NB4 (cell line): Measurements from ENCODE around the gene ACOT7.

Source experiments
- MAX ChIP-seq: IDR thresholded peaks from 2 replicates; pipeline ENCODE4 v1.6.1; 2011; ENCODE audit warnings: low read depth, low read length
- POLR2A ChIP-seq: IDR thresholded peaks from 2 replicates; pipeline ENCODE4 v1.6.1; 2011; ENCODE audit warnings: mild to moderate bottlenecking; ENCODE audit not compliant: insufficient read length; ENCODE audit errors: extremely low read depth
- TF ChIP-seq, protein P1 (sequence below): IDR thresholded peaks from one replicate; pipeline ENCODE4 v1.5.1; 2012; ENCODE audit warnings: low read depth, low read length

- TF ChIP-seq, protein P1, sequence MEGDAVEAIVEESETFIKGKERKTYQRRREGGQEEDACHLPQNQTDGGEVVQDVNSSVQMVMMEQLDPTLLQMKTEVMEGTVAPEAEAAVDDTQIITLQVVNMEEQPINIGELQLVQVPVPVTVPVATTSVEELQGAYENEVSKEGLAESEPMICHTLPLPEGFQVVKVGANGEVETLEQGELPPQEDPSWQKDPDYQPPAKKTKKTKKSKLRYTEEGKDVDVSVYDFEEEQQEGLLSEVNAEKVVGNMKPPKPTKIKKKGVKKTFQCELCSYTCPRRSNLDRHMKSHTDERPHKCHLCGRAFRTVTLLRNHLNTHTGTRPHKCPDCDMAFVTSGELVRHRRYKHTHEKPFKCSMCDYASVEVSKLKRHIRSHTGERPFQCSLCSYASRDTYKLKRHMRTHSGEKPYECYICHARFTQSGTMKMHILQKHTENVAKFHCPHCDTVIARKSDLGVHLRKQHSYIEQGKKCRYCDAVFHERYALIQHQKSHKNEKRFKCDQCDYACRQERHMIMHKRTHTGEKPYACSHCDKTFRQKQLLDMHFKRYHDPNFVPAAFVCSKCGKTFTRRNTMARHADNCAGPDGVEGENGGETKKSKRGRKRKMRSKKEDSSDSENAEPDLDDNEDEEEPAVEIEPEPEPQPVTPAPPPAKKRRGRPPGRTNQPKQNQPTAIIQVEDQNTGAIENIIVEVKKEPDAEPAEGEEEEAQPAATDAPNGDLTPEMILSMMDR: no peak
- no peak for TF ChIP-seq POLR2A
- no peak for TF ChIP-seq MAX
These were observed 147.6 kb downstream of the ACOT7 start for GRCh38 chr1:6245869-6246496.
